IMR-90 (cell line): ENCODE measurements around the gene SIPA1L3. TPM values are rescaled to one million over a fixed set of nuclear protein-coding genes. Genes with fewer than 3 reads are reported as not detected.

Experiments
- ATAC-seq: fragments of 200-7000 bp; cut with Tn5 transposase; 2 replicates; pipeline ENCODE4 v1.9.1; 2020; ENCODE audit warnings: low read depth, mild to moderate bottlenecking, moderate library complexity
- BruUV-seq: library from RNA; stranded (reverse); fragments of 400-500 nt; replicated peaks from 2 replicates; lab custom pipeline; 2021; lab: Mats Ljungman, UMichigan
- CTCF ChIA-PET: fragments of 300-600 bp; formaldehyde crosslinking; extraction: SDS; loops from one replicate; lab custom pipeline; 2021; ENCODE audit warnings: antibody characterized with exemption; lab: Yijun Ruan, JAX
- POLR2A ChIA-PET: fragments of 300-600 bp; sonication (Branson Sonifier 250); formaldehyde crosslinking; loops from one replicate; lab custom pipeline; 2022; ENCODE audit warnings: antibody characterized with exemption; ENCODE audit not compliant: unreplicated experiment; lab: Charles Lee
- DNase-seq: peaks from one replicate; pipeline ENCODE4 v3.0.0; 2013
- H2AFZ ChIP-seq: replicated peaks from 2 replicates; pipeline ENCODE3; 2013; ENCODE audit warnings: low read length, mild to moderate bottlenecking; ENCODE audit not compliant: poor library complexity
- H2AK5ac ChIP-seq: 2 replicates; pipeline ENCODE4 v1.6.1; 2013; ENCODE audit warnings: low read depth, low read length, inconsistent platforms
- H2AK9ac ChIP-seq: replicated peaks from 2 replicates; pipeline ENCODE3; 2013; ENCODE audit warnings: mild to moderate bottlenecking, low read depth, low read length, moderate library complexity; ENCODE audit not compliant: poor library complexity
- H2BK120ac ChIP-seq: 2 replicates; pipeline ENCODE4 v1.6.1; 2013; ENCODE audit warnings: low read depth, low read length, inconsistent platforms
- H2BK15ac ChIP-seq: 3 replicates; pipeline ENCODE4 v1.6.1; 2013; ENCODE audit warnings: low read depth, low read length, inconsistent platforms
- H2BK20ac ChIP-seq: 2 replicates; pipeline ENCODE4 v1.6.1; 2013; ENCODE audit warnings: low read depth, mild to moderate bottlenecking, inconsistent platforms, low read length, moderate library complexity
- H2BK5ac ChIP-seq: 2 replicates; pipeline ENCODE4 v1.6.1; 2013; ENCODE audit warnings: mild to moderate bottlenecking, low read depth, low read length, inconsistent platforms; ENCODE audit not compliant: poor library complexity, severe bottlenecking
- H3K14ac ChIP-seq: replicated peaks from 2 replicates; pipeline ENCODE4 v1.6.1; 2013; ENCODE audit warnings: low read depth, low read length, inconsistent platforms
- H3K18ac ChIP-seq: 2 replicates; pipeline ENCODE4 v1.6.1; 2013; ENCODE audit warnings: low read depth, low read length, control low read depth
- H3K23ac ChIP-seq: 2 replicates; pipeline ENCODE4 v1.6.1; 2013; ENCODE audit warnings: low read depth, low read length, inconsistent platforms
- H3K27ac ChIP-seq: 2 replicates; pipeline ENCODE4 v1.5.1; 2013; ENCODE audit warnings: mild to moderate bottlenecking, control low read depth, low read length; ENCODE audit not compliant: insufficient read depth
- H3K27me3 ChIP-seq: 2 replicates; pipeline ENCODE4 v1.6.1; 2013; ENCODE audit warnings: low read length; ENCODE audit not compliant: control insufficient read depth, insufficient read depth
- H3K36me3 ChIP-seq: 2 replicates; pipeline ENCODE4 v1.6.1; 2013; ENCODE audit warnings: low read length, mixed read lengths; ENCODE audit not compliant: control insufficient read depth, insufficient read depth
- H3K4ac ChIP-seq: 2 replicates; pipeline ENCODE4 v1.6.1; 2013; ENCODE audit warnings: low read depth, low read length, inconsistent platforms
- H3K4me1 ChIP-seq: 2 replicates; pipeline ENCODE4 v1.6.1; 2013; ENCODE audit warnings: low read length, mixed read lengths; ENCODE audit not compliant: control insufficient read depth, insufficient read depth
- H3K4me2 ChIP-seq: 2 replicates; pipeline ENCODE4 v1.6.1; 2013; ENCODE audit warnings: low read depth, mild to moderate bottlenecking, control low read depth, low read length, moderate library complexity
- H3K4me3 ChIP-seq: 2 replicates; pipeline ENCODE4 v1.5.1; 2013; ENCODE audit warnings: low read depth, mild to moderate bottlenecking, control low read depth, low read length, moderate library complexity; ENCODE audit not compliant: insufficient read depth
- H3K56ac ChIP-seq: 2 replicates; pipeline ENCODE4 v1.6.1; 2013; ENCODE audit warnings: low read length, inconsistent platforms; ENCODE audit not compliant: insufficient read depth; ENCODE audit errors: extremely low read depth
- H3K79me1 ChIP-seq, 2 experiments: 2 replicates each; pipeline ENCODE4 v1.6.1; 2013; ENCODE audit warnings: low read length in 2 of 2, inconsistent platforms in 1 of 2, low read depth in 1 of 2
- H3K9ac ChIP-seq: 2 replicates; pipeline ENCODE4 v1.6.1; 2013; ENCODE audit warnings: low read depth, low read length, control low read depth
- H3K9me1 ChIP-seq: 2 replicates; pipeline ENCODE4 v1.6.1; 2013; ENCODE audit warnings: low read length, inconsistent platforms; ENCODE audit not compliant: insufficient read depth
- H3K9me3 ChIP-seq: 2 replicates; pipeline ENCODE4 v1.6.1; 2013; ENCODE audit warnings: low read length; ENCODE audit not compliant: control insufficient read depth, insufficient read depth
- H4K20me1 ChIP-seq: 2 replicates; pipeline ENCODE4 v1.6.1; 2013; ENCODE audit warnings: low read length, inconsistent platforms; ENCODE audit not compliant: insufficient read depth
- H4K5ac ChIP-seq: 2 replicates; pipeline ENCODE4 v1.6.1; 2013; ENCODE audit warnings: mild to moderate bottlenecking, low read depth, low read length, control low read depth
- H4K8ac ChIP-seq, 2 experiments: 2 replicates each; pipeline ENCODE4 v1.6.1; 2013; ENCODE audit warnings: low read depth in 2 of 2, low read length in 2 of 2, control low read depth in 1 of 2, inconsistent platforms in 1 of 2
- H4K91ac ChIP-seq: 2 replicates; pipeline ENCODE4 v1.6.1; 2013; ENCODE audit warnings: low read depth, low read length, inconsistent platforms; ENCODE audit not compliant: insufficient read depth
- CEBPB ChIP-seq: IDR thresholded peaks from 2 replicates; pipeline ENCODE4 v1.6.1; 2012; ENCODE audit warnings: low read depth, low read length, improper control_type of control experiment
- ELK1 ChIP-seq: fragments of 150-350 bp; IDR thresholded peaks from 2 replicates; pipeline ENCODE4 v1.6.1; 2016; ENCODE audit warnings: low read depth, mild to moderate bottlenecking, low read length, moderate library complexity, borderline replicate concordance
- MAZ ChIP-seq: IDR thresholded peaks from 2 replicates; pipeline ENCODE4 v1.6.1; 2012; ENCODE audit warnings: low read depth, mild to moderate bottlenecking, low read length, improper control_type of control experiment, moderate library complexity, borderline replicate concordance
- POLR2A ChIP-seq: IDR thresholded peaks from 2 replicates; pipeline ENCODE4 v1.6.1; 2012; ENCODE audit warnings: mild to moderate bottlenecking, low read depth, low read length
- WGBS, 2 experiments: methylation state at CpG; one replicate each; pipeline versions ENCODE4 v1.1.5 to v1.1.7; 2013; ENCODE audit warnings: missing lambda C conversion rate in 2 of 2; ENCODE audit not compliant: insufficient read length in 1 of 2; ENCODE audit errors: extremely low coverage in 2 of 2; 5-methylcytosine and 5-hydroxymethylcytosine counted together
- dilution Hi-C: fragments of 300-500 bp; cut with HindIII; formaldehyde crosslinking; loops from one replicate; pipeline ENCODE4 v1.14.3; 2018; ENCODE audit warnings: low sequenced_read_pairs; ENCODE audit not compliant: unreplicated experiment
- in situ Hi-C: fragments of 300-500 bp; cut with MboI; formaldehyde crosslinking; loops from 3 replicates; pipeline ENCODE4 v1.14.3; 2019; ENCODE audit warnings: low sequenced_read_pairs, inconsistent platforms, mixed read lengths
- intact Hi-C: fragments of 100-400 bp; cut with micrococcal nuclease; formaldehyde crosslinking; loops from 2 replicates; pipeline ENCODE4 v1.10.0; 2022
- polyA plus RNA-seq, 3 experiments: library from polyadenylated mRNA; depleted of rRNA; stranded (reverse); fragments of >200 nt; gene quantifications; 2 replicates each; pipeline ENCODE4 v1.2.3, GENCODE V29; 2012; ENCODE audit warnings: low replicate concordance in 1 of 3
- total RNA-seq: library from RNA; depleted of rRNA; stranded (reverse); fragments of >200 nt; gene quantifications from 2 replicates; pipeline ENCODE4 v1.2.3, GENCODE V29; 2012

SIPA1L3 gene
- total and polyA plus RNA-seq, 2 of the 4 experiments (the other 2 are of a cell fraction) = 4.1 to 9.4 TPM

- BruUV-seq = no TSS peak
- Histone ChIP-seq H4K20me1 (no peaks in the 10 kb centered on the region), H3K9me1 (peaks cover 21% of the 10 kb centered on the region), H4K91ac (peak overlapping the region; percentile 65), H3K4me1 (peaks cover 25% of the 10 kb centered on the region), H2BK5ac (peak overlapping the region; percentile 63), H3K9me3 (no peaks in the 10 kb centered on the region), H4K8ac (peak overlapping the region in 1 of 2 experiments; percentile 79; a peak in 2 of 4 replicates), H2BK20ac (peak overlapping the region; percentile 50), H3K23ac (peak overlapping the region; percentile 80; the same call in 1 of the 2 replicates), H3K4me2 (no peak overlapping the region), H2AFZ (no peak overlapping the region), H2AK5ac (peak overlapping the region; percentile 81; the same call in 1 of the 2 replicates), H3K9ac (no peak overlapping the region), H3K79me1 (peaks cover 14 to 77% of the 10 kb centered on the region in 2 experiments; a peak in 3 of 4 replicates), H2BK120ac (peak overlapping the region; percentile 73), H3K4ac (peak overlapping the region; percentile 70; the same call in 1 of the 2 replicates), H2AK9ac (no peak overlapping the region), H2BK15ac (peak overlapping the region; percentile 62; the same call in 1 of the 3 replicates), H3K36me3 (no peaks in the 10 kb centered on the region), H3K56ac (0 out of 2 replicates have a peak overlapping the region, but pooled peaks have one; percentile 34), H3K27ac (no peak overlapping the region), H4K5ac (no peak overlapping the region), H3K27me3 (no peaks in the 10 kb centered on the region), H3K14ac (peak overlapping the region; percentile 74), H3K18ac (no peak overlapping the region), H3K4me3 (no peak overlapping the region)
- WGBS, 2 experiments = no CpG with 5 or more reads among the region's 5 CpGs
- dilution Hi-C loops = no loop called here
- ATAC-seq = no peak
- ChIA-PET POLR2A (no interaction called here), CTCF (interaction anchor here (1.0 kb wide), 1 partner anchor 94 kb away, joined by 3 read pairs; the partner anchor contains the start of gene SIPA1L3)
- in situ Hi-C loops = no loop called here
- TF ChIP-seq CEBPB (no peak), POLR2A (no peak), ELK1 (no peak), MAZ (no peak)
- DNase-seq = no peak
- intact Hi-C loops = no loop called here
Observed at GRCh38 chr19:38001158-38001781, 94.3 kb downstream of the SIPA1L3 start.
